Measurements from ENCODE around the gene GAGE12J. TPM values are rescaled to one million over a fixed set of nuclear protein-coding genes. Genes with fewer than 3 reads are reported as not detected.

Gene GAGE12J
- total and polyA plus RNA-seq, 3 donors from 2014 or later, result 8.5 to 14.2 TPM; not detected in 1

- TF ChIP-seq POLR2A (IDR thresholded peaks at IDR 0.05) (no peak), CTCF (IDR thresholded peaks at IDR 0.05) (no peak)
- Histone ChIP-seq H3K36me3 (ENCODE audit: low read depth, missing control alignments) (no peaks in the 10 kb centered on the region), H3K4me1 (no peaks in the 10 kb centered on the region), H3K4me3 (no peak overlapping the region), H3K27me3 (no peaks in the 10 kb centered on the region), H3K9me3 (no peaks in the 10 kb centered on the region), H3K27ac (no peak overlapping the region)
- 71% methylated on average over 4 of the region's 4 CpGs; no CpG with 5 or more reads in 1 of the 2 donors for WGBS, 2 donors
- intact Hi-C loops (cut with DNase I; ENCODE audit: low total_unique reads), result no loop called here
- no peak for DNase-seq
These were observed 35.3 kb upstream of the GAGE12J start for GRCh38 chrX:49286581-49286980.

- intact Hi-C loops (cut with DNase I; ENCODE audit: low total_unique reads), result no loop called here
- no peaks in the 10 kb centered on the region for H3K4me1 ChIP-seq
- WGBS, 2 donors, result 86% methylated on average over 1 of the region's 1 CpG; no CpG with 5 or more reads in 1 of the 2 donors
- H3K27ac ChIP-seq, result no peak overlapping the region
- H3K9me3 ChIP-seq, result no peaks in the 10 kb centered on the region
- H3K27me3 ChIP-seq, result no peaks in the 10 kb centered on the region
- TF ChIP-seq POLR2A (IDR thresholded peaks at IDR 0.05) (no peak), CTCF (IDR thresholded peaks at IDR 0.05) (no peak)
- DNase-seq, result no peak
- no peak overlapping the region for H3K4me3 ChIP-seq
- no peaks in the 10 kb centered on the region for H3K36me3 ChIP-seq (ENCODE audit: low read depth, missing control alignments)
These were observed 34.2 kb upstream of the GAGE12J start for GRCh38 chrX:49287665-49288064.

- intact Hi-C loops (cut with DNase I; ENCODE audit: low total_unique reads), result no loop called here
- Histone ChIP-seq H3K4me3 (no peak overlapping the region), H3K9me3 (no peaks in the 10 kb centered on the region), H3K36me3 (ENCODE audit: low read depth, missing control alignments) (no peaks in the 10 kb centered on the region), H3K27ac (no peak overlapping the region), H3K27me3 (no peaks in the 10 kb centered on the region), H3K4me1 (no peaks in the 10 kb centered on the region)
- no peak for DNase-seq
- TF ChIP-seq CTCF (IDR thresholded peaks at IDR 0.05), result no peak
- WGBS, 2 donors, result 67 to 85% methylated on average over 2 to 6 of the region's 7 CpGs
These were observed 31.6 kb upstream of the GAGE12J start for GRCh38 chrX:49290215-49290614.

- peak; percentile 48 to 56 (median 50) for TF ChIP-seq CTCF (IDR thresholded peaks at IDR 0.05)
- no peak for TF ChIP-seq POLR2A (IDR thresholded peaks at IDR 0.05)
- peak; percentile 74 for DNase-seq
- Histone ChIP-seq H3K9me3 (no peaks in the 10 kb centered on the region), H3K4me1 (no peaks in the 10 kb centered on the region), H3K27ac (no peak overlapping the region), H3K4me3 (no peak overlapping the region), H3K36me3 (ENCODE audit: low read depth, missing control alignments) (no peaks in the 10 kb centered on the region), H3K27me3 (no peaks in the 10 kb centered on the region)
- intact Hi-C loops (cut with DNase I; ENCODE audit: low total_unique reads), result no loop called here
- WGBS, 2 donors, result 37 to 47% methylated on average over 5 to 9 of the region's 11 CpGs
These were observed 30.1 kb upstream of the GAGE12J start for GRCh38 chrX:49291615-49292337.

Data from testis (tissue), 3 donors.